ENCODE results near the gene RABGGTA. TPM values are rescaled to one million over a fixed set of nuclear protein-coding genes. Genes with fewer than 3 reads are reported as not detected.

The RABGGTA gene
- total RNA-seq, 1 donor from 2014 or later = 70.5 TPM

GRCh38 chr14:24311837-24312615, 40.6 kb upstream of the RABGGTA start:
- TF ChIP-seq CTCF (IDR thresholded peaks at IDR 0.05) = no peak
- intact Hi-C loops (cut with micrococcal nuclease) = loop anchor here (1.0 to 2.0 kb wide), 4 partner anchors 20 to 197 kb away; partner anchors contain the start of genes DCAF11, NRL and RNF31
- peaks cover 59% of the 10 kb centered on the region for H3K4me1 Mint-ChIP-seq
- no peak for DNase-seq
- H3K27ac Mint-ChIP-seq = peak overlapping the region; percentile 77
- peak overlapping the region; percentile 75 for H3K4me3 Mint-ChIP-seq
- no peak for ATAC-seq (ENCODE audit: low read depth)
- ChIA-PET CTCF (interaction anchor here (1.1 to 7.2 kb wide), 5 partner anchors 14 to 70 kb away, joined by 3 to 67 read pairs (median 4); partner anchors contain the start of genes DHRS1, NOP9 and TINF2), POLR2A (interaction anchor here (0.7 to 4.4 kb wide), 8 partner anchors 8 to 218 kb away, joined by 3 to 26 read pairs (median 14); partner anchors contain the start of genes CHMP4A, DHRS1, KHNYN and MDP1)
- no peaks in the 10 kb centered on the region for H3K9me3 Mint-ChIP-seq
- H3K27me3 Mint-ChIP-seq = no peaks in the 10 kb centered on the region
- peaks cover 11% of the 10 kb centered on the region for H3K36me3 Mint-ChIP-seq (ENCODE audit: low read depth)

DNA sequence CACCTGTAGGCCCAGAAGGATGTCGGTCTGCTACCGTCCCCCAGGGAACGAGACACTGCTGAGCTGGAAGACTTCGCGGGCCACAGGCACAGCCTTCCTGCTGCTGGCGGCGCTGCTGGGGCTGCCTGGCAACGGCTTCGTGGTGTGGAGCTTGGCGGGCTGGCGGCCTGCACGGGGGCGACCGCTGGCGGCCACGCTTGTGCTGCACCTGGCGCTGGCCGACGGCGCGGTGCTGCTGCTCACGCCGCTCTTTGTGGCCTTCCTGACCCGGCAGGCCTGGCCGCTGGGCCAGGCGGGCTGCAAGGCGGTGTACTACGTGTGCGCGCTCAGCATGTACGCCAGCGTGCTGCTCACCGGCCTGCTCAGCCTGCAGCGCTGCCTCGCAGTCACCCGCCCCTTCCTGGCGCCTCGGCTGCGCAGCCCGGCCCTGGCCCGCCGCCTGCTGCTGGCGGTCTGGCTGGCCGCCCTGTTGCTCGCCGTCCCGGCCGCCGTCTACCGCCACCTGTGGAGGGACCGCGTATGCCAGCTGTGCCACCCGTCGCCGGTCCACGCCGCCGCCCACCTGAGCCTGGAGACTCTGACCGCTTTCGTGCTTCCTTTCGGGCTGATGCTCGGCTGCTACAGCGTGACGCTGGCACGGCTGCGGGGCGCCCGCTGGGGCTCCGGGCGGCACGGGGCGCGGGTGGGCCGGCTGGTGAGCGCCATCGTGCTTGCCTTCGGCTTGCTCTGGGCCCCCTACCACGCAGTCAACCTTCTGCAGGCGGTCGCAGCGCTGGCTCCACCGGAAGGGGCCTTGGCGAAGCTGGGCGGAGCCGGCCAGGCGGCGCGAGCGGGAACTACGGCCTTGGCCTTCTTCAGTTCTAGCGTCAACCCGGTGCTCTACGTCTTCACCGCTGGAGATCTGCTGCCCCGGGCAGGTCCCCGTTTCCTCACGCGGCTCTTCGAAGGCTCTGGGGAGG, 39.5 kb upstream of the RABGGTA start, which contains the start of gene LTB4R:
Gene LTB4R, plus strand, starts transcription at position 857 of the 959 bp plus-strand sequence. CDS start 4,150 bp downstream, outside the sequence.
- no peaks in the 10 kb centered on the region for H3K27me3 Mint-ChIP-seq
- peak within 1 kb of the TSS; percentile 75 for H3K4me3 Mint-ChIP-seq
- peak; percentile 73 for DNase-seq
- H3K4me1 Mint-ChIP-seq = peaks cover 59% of the 10 kb centered on the region
- peak; percentile 78 for ATAC-seq (ENCODE audit: low read depth)
- H3K9me3 Mint-ChIP-seq = no peaks in the 10 kb centered on the region
- intact Hi-C loops (cut with micrococcal nuclease) = loop anchor here (1.0 to 2.0 kb wide), 3 partner anchors 21 to 196 kb away; partner anchors contain the start of genes DCAF11 and NRL
- ChIA-PET POLR2A (interaction anchor here (0.5 to 4.4 kb wide), 23 partner anchors 11 to 216 kb away, joined by 3 to 26 read pairs (median 3); partner anchors contain the start of genes CHMP4A, DHRS1, IRF9 and KHNYN), CTCF (interaction anchor here (0.7 to 7.2 kb wide), 9 partner anchors 8 to 121 kb away, joined by 3 to 67 read pairs (median 7); partner anchors contain the start of genes DHRS1, NOP9 and TINF2)
- H3K27ac Mint-ChIP-seq = peak within 1 kb of the TSS; percentile 80
- no peak for TF ChIP-seq CTCF (IDR thresholded peaks at IDR 0.05)
- H3K36me3 Mint-ChIP-seq (ENCODE audit: low read depth) = peaks cover 22% of the 10 kb centered on the region

GRCh38 chr14:24310265-24310645, 38.9 kb upstream of the RABGGTA start:
- H3K27me3 Mint-ChIP-seq = no peaks in the 10 kb centered on the region
- H3K4me1 Mint-ChIP-seq = peaks cover 59% of the 10 kb centered on the region
- POLR2A ChIA-PET = interaction anchor here (0.5 to 4.4 kb wide), 22 partner anchors 10 to 216 kb away, joined by 3 to 26 read pairs (median 3); partner anchors contain the start of genes DHRS1, IRF9, KHNYN and MDP1
- CTCF ChIA-PET = interaction anchor here (0.7 to 7.2 kb wide), 8 partner anchors 8 to 121 kb away, joined by 3 to 67 read pairs (median 23); partner anchors contain the start of genes DHRS1, MDP1, NOP9 and TINF2
- DNase-seq = no peak
- ATAC-seq (ENCODE audit: low read depth) = no peak
- H3K27ac Mint-ChIP-seq = peak overlapping the region; percentile 80
- H3K36me3 Mint-ChIP-seq (ENCODE audit: low read depth) = peaks cover 29% of the 10 kb centered on the region
- peak overlapping the region; percentile 75 for H3K4me3 Mint-ChIP-seq
- intact Hi-C loops (cut with micrococcal nuclease) = loop anchor here (2.0 kb wide), 1 partner anchor 195 kb away; the partner anchor contains the start of genes DCAF11 and NRL
- no peaks in the 10 kb centered on the region for H3K9me3 Mint-ChIP-seq
- no peak for TF ChIP-seq CTCF (IDR thresholded peaks at IDR 0.05)

GRCh38 chr14:24309538-24310264, 38.3 kb upstream of the RABGGTA start, which contains the start of gene LTB4R2:
Gene LTB4R2 (plus strand): TSS chr14:24310140. CDS start chr14:24310665, 525 bp downstream.
- DNase-seq = no peak
- Mint-ChIP-seq H3K4me1 (peaks cover 58% of the 10 kb centered on the region), H3K9me3 (no peaks in the 10 kb centered on the region), H3K36me3 (ENCODE audit: low read depth) (peaks cover 34% of the 10 kb centered on the region), H3K27ac (peak within 1 kb of the TSS; percentile 80), H3K4me3 (peak within 1 kb of the TSS; percentile 75), H3K27me3 (no peaks in the 10 kb centered on the region)
- intact Hi-C loops (cut with micrococcal nuclease) = loop anchor here (2.0 kb wide), 1 partner anchor 195 kb away; the partner anchor contains the start of genes DCAF11 and NRL
- ChIA-PET POLR2A (interaction anchor here (0.5 to 4.4 kb wide), 17 partner anchors 10 to 215 kb away, joined by 3 to 46 read pairs (median 7); partner anchors contain the start of genes CHMP4A, DHRS1, IRF9 and KHNYN), CTCF (interaction anchor here (1.6 to 7.2 kb wide), 11 partner anchors 12 to 201 kb away, joined by 7 to 67 read pairs (median 19); partner anchors contain the start of genes DHRS1, MDP1, NOP9 and TINF2)
- ATAC-seq (ENCODE audit: low read depth) = no peak
- no peak for TF ChIP-seq CTCF (IDR thresholded peaks at IDR 0.05)

Data from activated B cell treated with CpG ODN at 0.5 μM for 24 hours (primary cell).